ENCODE results near the gene SPATA6.

SPATA6 gene

DNA sequence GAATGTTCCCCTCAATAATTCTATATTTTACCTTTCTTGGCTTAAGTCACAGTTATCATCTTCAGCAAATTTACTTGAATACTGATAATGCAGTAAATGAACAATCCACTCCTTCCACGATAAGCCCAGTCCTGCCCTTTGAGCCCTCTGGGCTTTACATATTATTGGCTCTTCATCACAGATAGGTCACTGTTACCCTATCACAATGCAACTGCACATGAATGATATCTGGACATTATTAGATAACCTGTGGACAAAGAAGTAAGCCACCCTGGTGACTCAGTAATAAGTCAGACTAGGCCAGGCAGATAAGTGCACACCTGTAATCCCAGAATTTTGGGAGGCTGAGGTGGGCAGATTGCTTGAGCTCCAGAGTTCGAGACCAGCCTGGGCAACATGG, 69.4 kb downstream of the SPATA6 start:
- DNase-seq (ENCODE audit: low read depth) = no peak
- no peak overlapping the region for H3K4me3 ChIP-seq (ENCODE audit: low read depth, low read length)
- TF ChIP-seq POLR2A (IDR thresholded peaks at IDR 0.05; ENCODE audit: extremely low read depth, insufficient read length) (no peak), MYC (IDR thresholded peaks at IDR 0.05; ENCODE audit: low read depth, low read length) (no peak)
- TF ChIP-seq, protein P1, sequence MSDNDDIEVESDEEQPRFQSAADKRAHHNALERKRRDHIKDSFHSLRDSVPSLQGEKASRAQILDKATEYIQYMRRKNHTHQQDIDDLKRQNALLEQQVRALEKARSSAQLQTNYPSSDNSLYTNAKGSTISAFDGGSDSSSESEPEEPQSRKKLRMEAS (IDR thresholded peaks at IDR 0.05; ENCODE audit: low read depth, low read length) = no peak
- TF ChIP-seq, protein P2, sequence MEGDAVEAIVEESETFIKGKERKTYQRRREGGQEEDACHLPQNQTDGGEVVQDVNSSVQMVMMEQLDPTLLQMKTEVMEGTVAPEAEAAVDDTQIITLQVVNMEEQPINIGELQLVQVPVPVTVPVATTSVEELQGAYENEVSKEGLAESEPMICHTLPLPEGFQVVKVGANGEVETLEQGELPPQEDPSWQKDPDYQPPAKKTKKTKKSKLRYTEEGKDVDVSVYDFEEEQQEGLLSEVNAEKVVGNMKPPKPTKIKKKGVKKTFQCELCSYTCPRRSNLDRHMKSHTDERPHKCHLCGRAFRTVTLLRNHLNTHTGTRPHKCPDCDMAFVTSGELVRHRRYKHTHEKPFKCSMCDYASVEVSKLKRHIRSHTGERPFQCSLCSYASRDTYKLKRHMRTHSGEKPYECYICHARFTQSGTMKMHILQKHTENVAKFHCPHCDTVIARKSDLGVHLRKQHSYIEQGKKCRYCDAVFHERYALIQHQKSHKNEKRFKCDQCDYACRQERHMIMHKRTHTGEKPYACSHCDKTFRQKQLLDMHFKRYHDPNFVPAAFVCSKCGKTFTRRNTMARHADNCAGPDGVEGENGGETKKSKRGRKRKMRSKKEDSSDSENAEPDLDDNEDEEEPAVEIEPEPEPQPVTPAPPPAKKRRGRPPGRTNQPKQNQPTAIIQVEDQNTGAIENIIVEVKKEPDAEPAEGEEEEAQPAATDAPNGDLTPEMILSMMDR (IDR thresholded peaks at IDR 0.05; ENCODE audit: low read depth, low read length) = no peak

DNA sequence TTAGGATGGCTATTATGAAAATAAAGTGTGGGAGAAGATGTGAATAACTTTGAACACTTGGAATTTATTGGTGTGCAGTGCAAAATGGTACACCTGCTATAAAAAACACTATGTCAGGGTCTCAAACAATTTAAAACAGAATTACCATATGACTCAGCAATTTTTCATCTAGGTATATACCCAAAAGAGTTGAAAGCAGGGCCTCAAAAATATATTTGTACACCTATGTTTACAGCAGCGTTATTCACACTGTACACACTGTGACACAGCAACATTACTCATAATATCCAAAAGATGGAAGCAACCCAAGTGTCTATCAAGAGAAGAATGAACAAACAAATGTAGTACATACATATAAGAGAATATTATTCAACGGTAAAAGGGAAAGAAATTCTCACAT, 75.8 kb downstream of the SPATA6 start:
- DNase-seq (ENCODE audit: low read depth) = no peak
- H3K4me3 ChIP-seq (ENCODE audit: low read depth, low read length) = no peak overlapping the region
- TF ChIP-seq, protein P1 (IDR thresholded peaks at IDR 0.05; ENCODE audit: low read depth, low read length) = no peak
- TF ChIP-seq MYC (IDR thresholded peaks at IDR 0.05; ENCODE audit: low read depth, low read length) = no peak
- no peak for TF ChIP-seq POLR2A (IDR thresholded peaks at IDR 0.05; ENCODE audit: extremely low read depth, insufficient read length)
- TF ChIP-seq, protein P2 (IDR thresholded peaks at IDR 0.05; ENCODE audit: low read depth, low read length) = no peak

DNA sequence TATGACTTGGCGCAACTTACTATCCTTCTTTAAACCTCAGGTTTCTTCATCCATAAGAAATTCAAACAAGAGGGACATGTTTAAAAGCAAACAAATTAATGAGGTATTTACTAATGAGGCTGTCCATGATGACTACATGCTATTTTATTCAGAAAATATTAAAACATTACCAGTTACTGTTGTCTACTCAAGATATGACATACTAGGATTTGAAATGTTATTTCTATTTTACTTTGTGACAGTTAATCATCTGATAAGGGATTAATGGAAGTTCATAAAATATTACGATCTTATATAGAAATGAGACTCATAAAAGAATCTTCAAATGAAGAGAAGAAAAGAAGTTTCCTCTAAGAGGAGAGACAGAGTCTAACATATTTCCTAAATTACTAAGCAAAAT, 80.1 kb downstream of the SPATA6 start:
- no peak overlapping the region for H3K4me3 ChIP-seq (ENCODE audit: low read depth, low read length)
- TF ChIP-seq POLR2A (IDR thresholded peaks at IDR 0.05; ENCODE audit: extremely low read depth, insufficient read length) (no peak), MYC (IDR thresholded peaks at IDR 0.05; ENCODE audit: low read depth, low read length) (no peak)
- TF ChIP-seq, protein P1 (IDR thresholded peaks at IDR 0.05; ENCODE audit: low read depth, low read length) = no peak
- TF ChIP-seq, protein P2 (IDR thresholded peaks at IDR 0.05; ENCODE audit: low read depth, low read length) = no peak
- no peak for DNase-seq (ENCODE audit: low read depth)

DNA sequence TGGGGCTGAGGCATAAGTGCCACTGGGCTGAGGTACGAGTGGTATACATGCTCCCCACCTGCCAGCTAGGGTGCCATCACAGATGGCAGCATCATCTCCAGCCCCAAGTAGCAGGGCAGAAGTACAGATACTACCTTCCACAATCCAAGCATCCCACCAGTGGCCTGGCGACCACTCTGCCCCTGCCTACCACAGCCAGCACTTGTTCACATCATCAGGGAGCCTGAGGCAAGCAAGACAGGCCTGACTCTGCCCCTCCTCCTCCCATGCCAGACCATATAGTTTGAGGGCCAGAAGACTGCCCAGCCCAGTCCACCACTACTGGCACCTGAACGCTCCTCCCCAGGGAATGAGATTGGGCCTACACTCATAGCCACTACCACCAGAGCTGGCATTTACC, 84.6 kb downstream of the SPATA6 start:
- TF ChIP-seq, protein P1 (IDR thresholded peaks at IDR 0.05; ENCODE audit: low read depth, low read length) = no peak
- TF ChIP-seq, protein P2 (IDR thresholded peaks at IDR 0.05; ENCODE audit: low read depth, low read length) = no peak
- no peak for TF ChIP-seq POLR2A (IDR thresholded peaks at IDR 0.05; ENCODE audit: extremely low read depth, insufficient read length)
- TF ChIP-seq MYC (IDR thresholded peaks at IDR 0.05; ENCODE audit: low read depth, low read length) = no peak
- no peak for DNase-seq (ENCODE audit: low read depth)
- no peak overlapping the region for H3K4me3 ChIP-seq (ENCODE audit: low read depth, low read length)

DNA sequence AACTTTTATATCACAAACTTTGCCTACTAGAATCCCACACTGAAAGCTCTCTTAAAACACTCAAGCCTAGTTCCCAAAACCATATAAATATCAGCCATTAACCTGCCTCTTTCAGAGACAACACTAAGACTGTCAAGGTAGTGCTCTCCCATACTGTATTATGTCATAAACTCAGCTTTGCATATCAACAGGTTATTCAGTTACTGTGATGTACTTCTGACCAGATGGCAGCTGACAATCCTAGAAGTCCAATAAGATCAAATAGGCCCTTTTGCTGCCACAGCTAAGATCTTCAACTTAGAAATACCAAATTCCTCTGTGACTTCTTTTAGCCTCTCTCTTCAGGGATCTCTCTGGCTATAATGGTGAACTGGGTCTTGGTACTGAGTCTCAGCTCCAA, 97.2 kb downstream of the SPATA6 start:
- no peak overlapping the region for H3K4me3 ChIP-seq (ENCODE audit: low read depth, low read length)
- TF ChIP-seq, protein P2 (IDR thresholded peaks at IDR 0.05; ENCODE audit: low read depth, low read length) = no peak
- no peak for TF ChIP-seq POLR2A (IDR thresholded peaks at IDR 0.05; ENCODE audit: extremely low read depth, insufficient read length)
- TF ChIP-seq, protein P1 (IDR thresholded peaks at IDR 0.05; ENCODE audit: low read depth, low read length) = no peak
- TF ChIP-seq MYC (IDR thresholded peaks at IDR 0.05; ENCODE audit: low read depth, low read length) = no peak
- DNase-seq (ENCODE audit: low read depth) = no peak

DNA sequence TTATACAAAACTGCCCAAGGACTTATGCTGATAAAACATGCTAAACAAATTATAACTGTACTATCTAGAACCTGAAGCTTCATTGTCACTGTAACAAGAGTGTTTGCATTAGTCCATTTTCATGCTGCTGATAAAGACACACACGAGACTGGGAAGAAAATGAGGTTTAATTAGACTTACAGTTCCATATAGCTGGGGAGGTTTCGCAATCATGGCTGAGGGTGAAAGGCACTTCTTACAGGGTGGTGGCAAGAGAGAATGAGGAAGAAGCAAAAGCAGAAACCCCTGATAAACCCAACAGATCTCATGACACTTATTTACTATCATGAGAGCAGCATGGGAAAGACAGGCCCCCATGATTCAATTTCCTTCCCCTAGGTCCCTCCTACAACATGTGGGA, 100.4 kb downstream of the SPATA6 start:
- H3K4me3 ChIP-seq (ENCODE audit: low read depth, low read length) = no peak overlapping the region
- TF ChIP-seq, protein P2 (IDR thresholded peaks at IDR 0.05; ENCODE audit: low read depth, low read length) = no peak
- TF ChIP-seq MYC (IDR thresholded peaks at IDR 0.05; ENCODE audit: low read depth, low read length) = no peak
- TF ChIP-seq, protein P1 (IDR thresholded peaks at IDR 0.05; ENCODE audit: low read depth, low read length) = no peak
- no peak for TF ChIP-seq POLR2A (IDR thresholded peaks at IDR 0.05; ENCODE audit: extremely low read depth, insufficient read length)
- DNase-seq (ENCODE audit: low read depth) = peak; percentile 29
